GM10847 (cell line): ENCODE results near the gene CHCHD3.

Experiments
- POLR2A ChIP-seq: IDR thresholded peaks from 2 replicates; pipeline ENCODE4 v1.6.1; 2011; ENCODE audit not compliant: insufficient read length; ENCODE audit errors: extremely low read depth

CHCHD3 gene

GRCh38 chr7:133081599-133082389, at the start of gene CHCHD3:
Gene CHCHD3 (minus strand): TSS chr7:133082090. CDS start chr7:133081937, 153 bp downstream.
- TF ChIP-seq POLR2A, result peak; percentile 61

DNA sequence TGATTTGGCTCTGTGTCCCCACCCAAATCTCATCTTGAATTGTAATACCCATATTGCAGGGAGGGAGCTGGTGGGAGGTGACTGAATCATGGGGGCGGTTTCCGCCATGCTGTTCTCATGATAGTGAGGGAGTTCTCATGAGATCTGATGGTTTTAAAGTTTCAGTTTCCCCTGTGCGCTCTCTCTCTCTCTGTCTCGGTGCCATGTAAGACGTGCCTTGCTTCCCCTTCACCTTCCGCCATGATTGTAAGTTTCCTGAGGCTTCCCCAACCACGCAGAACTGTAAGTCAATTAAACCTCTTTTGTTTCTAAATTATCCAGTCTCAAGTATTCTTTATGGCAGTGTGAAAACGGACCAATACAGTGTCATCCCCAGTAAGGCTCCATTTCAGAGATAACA, 48.3 kb upstream of the CHCHD3 start:
- TF ChIP-seq POLR2A, result no peak

DNA sequence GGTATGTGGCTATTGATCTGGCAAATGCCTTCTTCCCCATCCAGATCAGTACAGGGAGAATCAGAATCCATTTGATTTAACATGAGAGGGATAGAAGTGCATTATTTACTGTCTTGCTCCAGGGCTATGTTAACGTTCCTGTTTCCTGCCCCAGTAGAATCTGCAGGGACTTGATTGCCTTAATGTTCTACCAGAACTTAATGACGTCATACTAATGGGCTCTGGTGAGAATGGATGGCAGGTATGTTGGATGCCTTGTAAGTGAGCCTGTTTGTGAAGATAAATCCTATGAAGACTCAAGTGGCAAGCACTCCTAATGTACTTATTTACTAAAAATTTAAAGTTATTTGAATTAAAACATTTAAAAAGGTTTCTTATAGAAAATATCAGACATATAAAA, 44.5 kb upstream of the CHCHD3 start:
- TF ChIP-seq POLR2A, result no peak

GRCh38 chr7:133124974-133125373, 43.1 kb upstream of the CHCHD3 start:
- no peak for TF ChIP-seq POLR2A

GRCh38 chr7:133121175-133121844, 39.4 kb upstream of the CHCHD3 start:
- no peak for TF ChIP-seq POLR2A

GRCh38 chr7:133119067-133119466, 37.2 kb upstream of the CHCHD3 start:
- TF ChIP-seq POLR2A, result no peak

DNA sequence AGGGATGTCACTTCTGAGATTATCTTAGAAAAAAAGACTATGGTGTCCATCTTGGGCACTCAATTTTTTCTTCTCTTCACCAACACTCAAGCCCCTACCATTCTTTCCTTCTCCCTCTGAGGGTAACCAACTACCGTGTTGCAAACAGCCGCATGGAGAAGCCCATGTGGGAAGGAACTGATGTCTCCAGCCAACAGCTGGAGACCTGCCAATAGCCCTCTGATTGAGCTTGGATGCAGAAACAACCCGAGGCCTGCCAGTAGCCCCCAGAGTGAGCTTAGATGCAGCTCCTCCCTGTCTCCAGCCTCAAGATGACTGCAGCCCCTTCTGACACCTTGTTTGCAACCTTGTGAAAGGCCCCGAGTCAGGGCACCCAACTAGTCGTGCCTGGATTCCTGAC, 36.4 kb upstream of the CHCHD3 start:
- TF ChIP-seq POLR2A, result no peak

DNA sequence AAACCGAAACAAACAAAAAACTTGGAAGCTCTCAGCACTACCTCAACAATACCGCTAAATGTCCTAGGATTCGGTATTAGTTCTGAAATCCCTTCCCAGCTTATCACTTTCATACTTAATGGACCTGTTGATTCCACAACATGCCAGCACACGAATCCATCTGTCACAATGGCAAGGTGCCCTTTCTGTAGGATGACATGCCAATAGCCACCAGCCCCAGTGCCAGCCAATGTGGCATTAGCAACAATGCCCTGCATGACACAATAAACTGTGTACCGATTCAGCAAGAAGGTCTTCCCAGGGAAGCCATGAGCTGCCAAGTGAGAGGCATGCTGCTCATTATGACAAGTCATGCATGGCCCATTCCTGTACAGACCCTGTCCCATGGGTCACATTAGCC, 35.6 kb upstream of the CHCHD3 start:
- no peak for TF ChIP-seq POLR2A

GRCh38 chr7:133115596-133115995, 33.7 kb upstream of the CHCHD3 start:
- TF ChIP-seq POLR2A, result no peak

DNA sequence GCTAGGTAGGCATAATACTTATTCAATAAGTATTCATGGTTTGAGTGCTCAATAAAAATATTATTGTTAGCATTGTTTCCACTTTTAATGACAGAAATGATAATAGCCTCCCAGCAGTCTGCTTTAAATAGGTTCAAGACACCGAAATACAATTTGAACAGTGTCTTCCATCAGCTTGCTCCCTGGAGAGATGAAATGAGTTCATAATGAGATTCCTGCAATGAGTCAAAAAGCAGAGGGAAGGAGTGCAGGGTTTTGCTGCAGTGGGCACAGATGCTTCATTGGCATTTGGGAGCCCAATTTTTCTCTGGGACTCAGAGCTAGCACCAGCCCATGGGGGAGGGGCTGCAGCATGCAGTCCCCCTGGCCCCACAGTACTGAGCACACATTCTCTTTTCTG, 32.6 kb upstream of the CHCHD3 start:
- TF ChIP-seq POLR2A, result no peak

DNA sequence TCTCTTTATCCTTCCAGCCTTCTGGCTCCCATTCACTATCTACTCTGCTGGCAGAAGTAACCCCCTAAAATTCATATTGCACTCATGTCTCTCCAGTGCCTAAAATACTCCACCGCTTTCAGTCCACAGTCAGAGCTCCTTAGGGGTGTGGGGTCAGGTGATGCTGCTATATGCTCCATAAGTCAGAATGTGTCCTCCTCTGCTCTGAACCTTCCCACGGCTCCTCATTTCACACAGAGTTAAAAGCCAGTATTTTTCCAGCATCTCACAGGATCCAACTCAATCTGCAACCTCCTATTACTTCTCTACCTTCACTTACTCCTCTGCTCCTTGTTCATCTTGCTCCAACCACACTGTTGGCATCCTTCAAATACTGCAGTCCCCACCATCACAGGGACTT, 31.1 kb upstream of the CHCHD3 start:
- no peak for TF ChIP-seq POLR2A

DNA sequence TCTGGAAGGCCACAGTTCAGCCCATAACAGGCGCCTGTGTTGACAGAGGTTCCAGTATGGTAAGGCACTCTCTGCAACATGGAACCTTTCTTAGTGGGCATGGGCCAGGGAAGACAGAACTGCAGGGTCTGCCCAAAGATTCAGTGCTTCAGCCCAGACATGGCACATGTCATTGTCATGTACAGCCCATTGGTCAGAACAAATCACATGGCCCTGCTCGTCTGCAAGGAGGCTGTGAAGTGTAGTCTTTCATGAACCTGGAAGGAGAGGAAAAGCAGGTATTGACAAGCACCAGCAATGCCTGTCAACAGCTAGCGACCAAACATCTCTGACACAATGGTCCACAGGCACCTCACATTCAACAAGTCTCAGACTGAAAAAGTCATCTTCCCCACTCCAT, 30.4 kb upstream of the CHCHD3 start:
- TF ChIP-seq POLR2A, result no peak

- no peak for TF ChIP-seq POLR2A
These were observed 28.4 kb upstream of the CHCHD3 start for GRCh38 chr7:133110312-133110711.

DNA sequence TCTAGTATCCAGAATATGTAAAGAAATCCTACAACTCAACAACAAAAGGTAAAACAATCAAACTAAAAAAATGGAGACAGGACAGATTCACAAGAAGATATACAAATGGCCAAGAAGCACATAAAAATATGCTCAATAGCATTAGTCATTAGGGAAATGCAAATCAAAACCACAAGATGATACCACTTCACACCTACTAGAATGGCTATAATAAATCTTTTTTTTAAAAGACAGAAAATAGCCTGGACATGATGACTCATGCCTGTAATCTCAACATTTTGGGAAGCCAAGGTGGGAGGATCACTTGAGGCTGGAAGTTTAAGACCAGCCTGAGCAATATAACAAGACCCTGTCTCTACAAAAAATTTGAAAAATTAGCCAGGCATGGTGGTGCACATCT, 27.9 kb upstream of the CHCHD3 start:
- TF ChIP-seq POLR2A, result no peak

DNA sequence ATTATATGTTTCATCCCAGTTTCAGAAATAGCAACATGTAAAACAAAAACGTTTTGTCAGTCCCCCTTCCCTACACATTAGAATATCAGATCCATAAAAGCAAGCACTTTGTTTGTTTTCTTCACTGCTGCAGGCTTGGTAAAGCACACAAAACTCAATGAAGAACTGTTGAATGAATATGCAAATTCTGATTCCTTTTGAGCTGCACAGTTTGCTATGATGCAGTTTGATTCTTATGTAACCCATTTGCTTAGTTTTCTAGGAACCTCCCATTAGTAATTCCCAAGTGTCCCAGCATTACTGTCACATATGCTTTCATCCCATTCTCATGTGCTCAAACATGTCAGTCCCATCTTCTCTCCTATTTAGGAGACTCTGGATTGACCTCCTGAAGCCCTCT, 26.1 kb upstream of the CHCHD3 start:
- TF ChIP-seq POLR2A, result no peak

DNA sequence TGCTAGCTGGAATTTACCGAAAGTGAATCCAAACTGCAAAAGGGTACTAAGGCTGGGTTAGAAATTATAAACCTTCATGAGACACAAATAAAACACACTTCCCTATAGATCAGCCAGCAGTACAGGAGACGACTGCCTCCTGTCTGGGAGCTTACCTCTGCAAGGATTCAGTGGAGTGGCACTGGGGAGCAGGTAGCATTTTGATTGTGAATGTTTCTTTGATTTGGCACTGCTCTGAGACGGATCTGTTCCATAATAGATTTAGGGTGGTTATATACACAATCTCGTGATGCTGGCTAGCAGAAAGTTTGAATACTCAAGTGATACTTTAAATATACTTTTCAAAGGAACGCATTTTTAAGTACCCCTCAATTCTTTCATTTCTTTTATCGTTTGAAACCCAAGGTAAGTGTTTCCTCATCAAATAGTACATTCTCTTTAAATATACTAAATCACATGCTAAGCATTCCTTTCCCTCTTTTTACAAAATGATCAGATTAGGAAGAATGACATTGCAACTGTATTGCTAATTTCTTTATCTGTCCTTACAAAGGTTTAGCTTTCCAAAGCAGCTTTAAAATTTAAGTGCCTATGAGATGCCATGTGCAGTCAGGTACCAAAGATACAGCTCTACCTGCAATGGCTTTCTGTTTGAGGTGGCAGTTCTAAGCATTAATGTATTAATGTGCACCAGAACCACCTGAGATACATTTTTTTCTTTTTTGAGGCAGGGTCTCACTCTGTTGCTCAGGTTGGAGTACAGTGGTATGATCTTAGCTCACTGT, 20.6 kb upstream of the CHCHD3 start:
- no peak for TF ChIP-seq POLR2A
